Neural cell (in vitro differentiated cells): Measurements from ENCODE around the gene PRSS57. TPM values are rescaled to one million over a fixed set of nuclear protein-coding genes. Genes with fewer than 3 reads are reported as not detected.

ENCODE experiments used
- H2AFZ ChIP-seq: fragments of 200-600, 300-800 bp; sonication (generic), shearing (Covaris generic); 2 replicates; pipeline ENCODE4 v1.6.0; 2014; ENCODE audit warnings: low read depth, mild to moderate bottlenecking, antibody characterized with exemption, low read length, moderate library complexity
- H3F3A ChIP-seq: fragments of 200-600 bp; shearing (Covaris generic); 2 replicates; pipeline ENCODE4 v1.6.1; 2016; ENCODE audit warnings: mild to moderate bottlenecking, moderate library complexity, mixed read lengths, antibody characterized with exemption, low read length; ENCODE audit not compliant: insufficient read depth, poor library complexity, severe bottlenecking
- H3K27ac ChIP-seq: fragments of 200-600, 300-800 bp; sonication (generic), shearing (Covaris generic); 2 replicates; pipeline ENCODE4 v1.5.1; 2014; ENCODE audit warnings: mild to moderate bottlenecking, low read length, moderate library complexity
- H3K27me3 ChIP-seq: fragments of 300-800, 200-600 bp; sonication (generic), shearing (Covaris generic); 2 replicates; pipeline ENCODE4 v1.6.0; 2014; ENCODE audit warnings: mild to moderate bottlenecking, low read depth, low read length, moderate library complexity; ENCODE audit not compliant: insufficient read depth
- H3K36me3 ChIP-seq: fragments of 300-800, 200-600 bp; sonication (generic), shearing (Covaris generic); 2 replicates; pipeline ENCODE4 v1.5.1; 2014; ENCODE audit warnings: mild to moderate bottlenecking, antibody characterized with exemption, low read length, moderate library complexity; ENCODE audit not compliant: insufficient read depth
- H3K4me2 ChIP-seq: fragments of 300-800, 200-600 bp; sonication (generic), shearing (Covaris generic); 2 replicates; pipeline ENCODE4 v1.6.0; 2014; ENCODE audit warnings: mild to moderate bottlenecking, low read length
- H3K4me3 ChIP-seq: fragments of 300-800, 200-600 bp; sonication (generic), shearing (Covaris generic); 2 replicates; pipeline ENCODE4 v1.5.1; 2014; ENCODE audit warnings: mild to moderate bottlenecking, low read length, moderate library complexity
- H3K79me2 ChIP-seq: fragments of 200-600 bp; shearing (Covaris generic); replicated peaks from 2 replicates; pipeline ENCODE4 v1.6.0; 2014; ENCODE audit warnings: mild to moderate bottlenecking, low read length, moderate library complexity; ENCODE audit not compliant: insufficient read depth
- H3K9ac ChIP-seq: fragments of 300-800, 200-600 bp; sonication (generic), shearing (Covaris generic); 2 replicates; pipeline ENCODE4 v1.6.1; 2016; ENCODE audit warnings: mild to moderate bottlenecking, low read length, mixed read lengths
- H3K9me2 ChIP-seq: fragments of 200-600 bp; shearing (Covaris generic); 2 replicates; pipeline ENCODE4 v1.6.1; 2016; ENCODE audit warnings: mild to moderate bottlenecking, low read length, mixed read lengths; ENCODE audit not compliant: insufficient read depth
- H3K9me3 ChIP-seq: fragments of 200-600, 300-800 bp; sonication (generic), shearing (Covaris generic); 2 replicates; pipeline ENCODE4 v1.6.1; 2016; ENCODE audit warnings: mild to moderate bottlenecking, mixed run types, low read length, moderate library complexity, mixed read lengths
- H4K20me1 ChIP-seq: fragments of 200-600 bp; shearing (Covaris generic); 2 replicates; pipeline ENCODE4 v1.6.1; 2016; ENCODE audit warnings: mild to moderate bottlenecking, mixed run types; ENCODE audit not compliant: insufficient read depth
- CTCF ChIP-seq: fragments of 450-650 bp; IDR thresholded peaks from 2 replicates; pipeline ENCODE4 v1.5.1; 2014; ENCODE audit warnings: antibody characterized with exemption, mild to moderate bottlenecking, moderate library complexity; ENCODE audit not compliant: poor library complexity, severe bottlenecking
- EP300 ChIP-seq: fragments of 450-650 bp; conservative IDR thresholded peaks from 2 replicates; pipeline ENCODE4 v1.6.1; 2014; ENCODE audit warnings: antibody characterized with exemption, mild to moderate bottlenecking, moderate library complexity; ENCODE audit not compliant: poor library complexity, severe bottlenecking
- EZH2 ChIP-seq: fragments of 200-600, 300-800 bp; shearing (Covaris generic), sonication (generic); IDR thresholded peaks from 2 replicates; pipeline ENCODE4 v1.6.1; 2014; ENCODE audit warnings: antibody characterized with exemption, low read length, borderline replicate concordance, mild to moderate bottlenecking; ENCODE audit not compliant: insufficient read depth, poor library complexity, severe bottlenecking
- MXI1 ChIP-seq: fragments of 450-650 bp; conservative IDR thresholded peaks from 2 replicates; pipeline ENCODE4 v1.6.1; 2014; ENCODE audit warnings: antibody characterized with exemption, mild to moderate bottlenecking; ENCODE audit not compliant: poor library complexity, severe bottlenecking
- POLR2AphosphoS5 ChIP-seq: IDR thresholded peaks from 2 replicates; pipeline ENCODE4 v1.6.1; 2012
- RAD21 ChIP-seq: fragments of 450-650 bp; conservative IDR thresholded peaks from 2 replicates; pipeline ENCODE4 v1.6.1; 2014; ENCODE audit warnings: antibody characterized with exemption, mild to moderate bottlenecking, moderate library complexity
- REST ChIP-seq: IDR thresholded peaks from 2 replicates; pipeline ENCODE4 v1.6.1; 2012; ENCODE audit warnings: borderline replicate concordance
- SMC3 ChIP-seq: fragments of 450-650 bp; conservative IDR thresholded peaks from 2 replicates; pipeline ENCODE4 v1.6.1; 2014; ENCODE audit warnings: antibody characterized with exemption, mild to moderate bottlenecking, moderate library complexity; ENCODE audit not compliant: poor library complexity
- TAF1 ChIP-seq: IDR thresholded peaks from 2 replicates; pipeline ENCODE4 v1.6.1; 2012; ENCODE audit warnings: low read depth
- polyA plus RNA-seq: library from polyadenylated mRNA; depleted of rRNA; stranded (reverse); fragments of >200 nt; gene quantifications from 2 replicates; pipeline ENCODE4 v1.2.3, GENCODE V29; 2014

PRSS57 gene
- polyA plus RNA-seq, 1 donor from 2014 or later = not detected

- no peaks in the 10 kb centered on the region for H3K36me3 ChIP-seq
- H3K9me3 ChIP-seq = no peaks in the 10 kb centered on the region
- H3K4me3 ChIP-seq = no peak overlapping the region
- H3K27ac ChIP-seq = no peak overlapping the region
- no peaks in the 10 kb centered on the region for H3K27me3 ChIP-seq
- no peak overlapping the region for H2AFZ ChIP-seq
- H3F3A ChIP-seq = no peaks in the 10 kb centered on the region
- H3K9me2 ChIP-seq = no peaks in the 10 kb centered on the region
- H3K4me2 ChIP-seq = no peak overlapping the region
- no peak overlapping the region for H3K9ac ChIP-seq
- no peaks in the 10 kb centered on the region for H4K20me1 ChIP-seq
- no peak for TF ChIP-seq POLR2AphosphoS5
- TF ChIP-seq CTCF = no peak
- no peak for TF ChIP-seq TAF1
- no peak for TF ChIP-seq EP300
- no peak for TF ChIP-seq MXI1
- TF ChIP-seq SMC3 = no peak
- no peak for TF ChIP-seq EZH2
- TF ChIP-seq RAD21 = no peak
- TF ChIP-seq REST = no peak
- no peaks in the 10 kb centered on the region for H3K79me2 ChIP-seq
Observed at GRCh38 chr19:687569-688166, 7.6 kb downstream of the PRSS57 start.

GRCh38 chr19:686589-687297 lies 8.5 kb downstream of the PRSS57 start:
- no peak overlapping the region for H3K4me3 ChIP-seq
- no peaks in the 10 kb centered on the region for H3K9me3 ChIP-seq

More at GRCh38 chr19:686589-687297, 8.5 kb downstream of the PRSS57 start:
- Histone ChIP-seq H3K36me3 (no peaks in the 10 kb centered on the region), H3K27me3 (no peaks in the 10 kb centered on the region), H3K9me2 (no peaks in the 10 kb centered on the region), H3F3A (no peaks in the 10 kb centered on the region), H3K79me2 (no peaks in the 10 kb centered on the region), H3K27ac (no peak overlapping the region), H4K20me1 (no peaks in the 10 kb centered on the region), H3K4me2 (no peak overlapping the region), H2AFZ (no peak overlapping the region), H3K9ac (no peak overlapping the region)
- TF ChIP-seq POLR2AphosphoS5 (no peak), SMC3 (no peak), TAF1 (no peak), EZH2 (no peak), CTCF (no peak), RAD21 (no peak), EP300 (no peak), MXI1 (no peak), REST (no peak)
